Gastroesophageal sphincter (tissue), 3 donors: ENCODE data around the gene VANGL2.

Source experiments
- EP300 ChIP-seq: sonication (generic); formaldehyde crosslinking; IDR thresholded peaks from one replicate; pipeline ENCODE4 v1.6.1; 2017; ENCODE audit warnings: antibody characterized with exemption, mild to moderate bottlenecking
- POLR2A ChIP-seq, 2 donors: fragments of 450-650 bp; IDR thresholded peaks; one replicate each; pipeline ENCODE4 v1.6.1; 2017; ENCODE audit warnings: antibody characterized with exemption in 2 of 2, mild to moderate bottlenecking in 2 of 2, moderate library complexity in 1 of 2
- POLR2AphosphoS5 ChIP-seq: sonication (generic); formaldehyde crosslinking; IDR thresholded peaks from one replicate; pipeline ENCODE4 v1.6.1; 2017; ENCODE audit warnings: antibody characterized with exemption
- TF ChIP-seq, protein P1 (sequence below), 4 experiments: fragments of 200-600 bp in 2 of 4; fragments of 450-650 bp in 2 of 4; sonication (generic) in 1 of 4; IDR thresholded peaks; one replicate each; pipeline ENCODE4 v1.5.1; 2017 to 2019; ENCODE audit warnings: antibody characterized with exemption in 4 of 4, mild to moderate bottlenecking in 2 of 4, moderate library complexity in 2 of 4

DNA sequence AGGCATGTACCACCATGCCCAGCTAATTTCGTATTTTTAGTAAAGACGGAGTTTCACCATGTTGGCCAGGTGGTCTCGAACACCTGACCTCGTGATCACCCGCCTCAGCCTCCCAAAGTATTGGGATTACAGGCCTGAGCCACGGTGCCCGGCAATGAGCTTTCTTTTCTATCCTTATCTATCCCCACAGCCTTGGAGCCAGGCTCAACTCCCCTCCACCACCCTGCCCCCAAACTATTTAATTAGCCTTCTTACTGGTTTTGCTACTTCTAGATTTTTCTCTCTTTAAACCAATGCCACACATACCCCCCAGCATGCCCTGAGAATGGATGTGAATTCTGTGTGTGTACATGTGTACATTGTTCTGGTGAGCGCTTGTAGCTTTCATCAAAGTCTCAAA lies 5.7 kb upstream of the VANGL2 start:
- TF ChIP-seq, protein P1, sequence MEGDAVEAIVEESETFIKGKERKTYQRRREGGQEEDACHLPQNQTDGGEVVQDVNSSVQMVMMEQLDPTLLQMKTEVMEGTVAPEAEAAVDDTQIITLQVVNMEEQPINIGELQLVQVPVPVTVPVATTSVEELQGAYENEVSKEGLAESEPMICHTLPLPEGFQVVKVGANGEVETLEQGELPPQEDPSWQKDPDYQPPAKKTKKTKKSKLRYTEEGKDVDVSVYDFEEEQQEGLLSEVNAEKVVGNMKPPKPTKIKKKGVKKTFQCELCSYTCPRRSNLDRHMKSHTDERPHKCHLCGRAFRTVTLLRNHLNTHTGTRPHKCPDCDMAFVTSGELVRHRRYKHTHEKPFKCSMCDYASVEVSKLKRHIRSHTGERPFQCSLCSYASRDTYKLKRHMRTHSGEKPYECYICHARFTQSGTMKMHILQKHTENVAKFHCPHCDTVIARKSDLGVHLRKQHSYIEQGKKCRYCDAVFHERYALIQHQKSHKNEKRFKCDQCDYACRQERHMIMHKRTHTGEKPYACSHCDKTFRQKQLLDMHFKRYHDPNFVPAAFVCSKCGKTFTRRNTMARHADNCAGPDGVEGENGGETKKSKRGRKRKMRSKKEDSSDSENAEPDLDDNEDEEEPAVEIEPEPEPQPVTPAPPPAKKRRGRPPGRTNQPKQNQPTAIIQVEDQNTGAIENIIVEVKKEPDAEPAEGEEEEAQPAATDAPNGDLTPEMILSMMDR (IDR thresholded peaks at IDR 0.05), result no peak
- TF ChIP-seq POLR2A (IDR thresholded peaks at IDR 0.05) (no peak), POLR2AphosphoS5 (no peak), EP300 (no peak)
